ENCODE data around the gene HCN2. TPM values are rescaled to one million over a fixed set of nuclear protein-coding genes. Genes with fewer than 3 reads are reported as not detected.

The HCN2 gene
- total and polyA plus RNA-seq, 10 of the 15 experiments (the other 5 are each of a cell fraction or from before 2014, with no cell fraction given), result 0.01 to 0.54 (median 0.08) TPM; not detected in 4

GRCh38 chr19:622666-623065 is 33.0 kb downstream of the HCN2 start:
- Histone ChIP-seq H3K27me3 (replicated peaks in 1 of 2; ENCODE audit: control insufficient read depth in 2 of 2, insufficient read depth in 2 of 2, low read length in 1 of 2) (no peaks in the 10 kb centered on the region), H3K9ac (ENCODE audit: control insufficient read depth, insufficient read depth, low read length) (no peak overlapping the region), H3K36me3 (ENCODE audit: control insufficient read depth in 2 of 2, insufficient read depth in 2 of 2, low read length in 1 of 2) (peaks cover 4 to 9% of the 10 kb centered on the region in 2 experiments; a peak in 3 of 4 replicates), H2AFZ (ENCODE audit: control insufficient read depth, low read depth, low read length) (no peak overlapping the region), H3K4me1 (ENCODE audit: control insufficient read depth, insufficient read depth, low read length) (no peaks in the 10 kb centered on the region), H3K9me3 (replicated peaks; ENCODE audit: control insufficient read depth, insufficient read depth, low read length) (no peaks in the 10 kb centered on the region; the same call in 2 of the 3 replicates), H3K79me2 (ENCODE audit: control insufficient read depth, insufficient read depth, low read length) (no peaks in the 10 kb centered on the region), H3K4me3 (no peak overlapping the region), H3K4me2 (ENCODE audit: control insufficient read depth, insufficient read depth) (no peak overlapping the region), H3K27ac (ENCODE audit: control insufficient read depth, insufficient read depth) (no peak overlapping the region), H4K20me1 (ENCODE audit: control insufficient read depth, insufficient read depth) (no peaks in the 10 kb centered on the region)
- TF ChIP-seq POLR2AphosphoS5 (IDR thresholded peaks at IDR 0.05; ENCODE audit: low read length), result no peak
- no peak for TF ChIP-seq CREM (IDR thresholded peaks at IDR 0.05; ENCODE audit: low read depth)
- TF ChIP-seq RAD51 (IDR thresholded peaks at IDR 0.05), result no peak
- no peak for TF ChIP-seq NFYA (IDR thresholded peaks at IDR 0.05; ENCODE audit: borderline replicate concordance, low read depth, low read length)
- TF ChIP-seq, protein P1, sequence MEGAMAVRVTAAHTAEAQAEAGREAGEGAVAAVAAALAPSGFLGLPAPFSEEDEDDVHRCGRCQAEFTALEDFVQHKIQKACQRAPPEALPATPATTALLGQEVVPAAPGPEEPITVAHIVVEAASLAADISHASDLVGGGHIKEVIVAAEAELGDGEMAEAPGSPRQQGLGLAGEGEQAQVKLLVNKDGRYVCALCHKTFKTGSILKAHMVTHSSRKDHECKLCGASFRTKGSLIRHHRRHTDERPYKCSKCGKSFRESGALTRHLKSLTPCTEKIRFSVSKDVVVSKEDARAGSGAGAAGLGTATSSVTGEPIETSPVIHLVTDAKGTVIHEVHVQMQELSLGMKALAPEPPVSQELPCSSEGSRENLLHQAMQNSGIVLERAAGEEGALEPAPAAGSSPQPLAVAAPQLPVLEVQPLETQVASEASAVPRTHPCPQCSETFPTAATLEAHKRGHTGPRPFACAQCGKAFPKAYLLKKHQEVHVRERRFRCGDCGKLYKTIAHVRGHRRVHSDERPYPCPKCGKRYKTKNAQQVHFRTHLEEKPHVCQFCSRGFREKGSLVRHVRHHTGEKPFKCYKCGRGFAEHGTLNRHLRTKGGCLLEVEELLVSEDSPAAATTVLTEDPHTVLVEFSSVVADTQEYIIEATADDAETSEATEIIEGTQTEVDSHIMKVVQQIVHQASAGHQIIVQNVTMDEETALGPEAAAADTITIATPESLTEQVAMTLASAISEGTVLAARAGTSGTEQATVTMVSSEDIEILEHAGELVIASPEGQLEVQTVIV (IDR thresholded peaks at IDR 0.05; ENCODE audit: borderline replicate concordance, partially characterized antibody), result no peak
- no peak for TF ChIP-seq POLR2A (IDR thresholded peaks at IDR 0.05; ENCODE audit: low read depth, low read length)
- no peak for TF ChIP-seq NRF1 (conservative IDR thresholded peaks at IDR 0.05; ENCODE audit: low read depth, low read length)
- TF ChIP-seq TAF1 (IDR thresholded peaks at IDR 0.05; ENCODE audit: borderline replicate concordance, low read depth, low read length), result no peak
- TF ChIP-seq GABPA (IDR thresholded peaks at IDR 0.05; ENCODE audit: low read depth), result no peak
- no peak for TF ChIP-seq ZNF687 (IDR thresholded peaks at IDR 0.05)
- TF ChIP-seq MYB (IDR thresholded peaks at IDR 0.05; ENCODE audit: borderline replicate concordance, low read depth, low read length), result no peak
- in situ Hi-C loops (cut with MboI) (no loop called here), intact Hi-C loops (cut with micrococcal nuclease; ENCODE audit: unreplicated experiment) (no loop called here)
- ATAC-seq, result no peak
- ChIA-PET CTCF (no interaction called here), RAD21 (ENCODE audit: unreplicated experiment) (no interaction called here), SMC1A (ENCODE audit: uncharacterized antibody, unreplicated experiment) (no interaction called here), POLR2A (no interaction called here)
- DNase-seq (ENCODE audit: low read depth, low spot score), result no peak
- 99% methylated on average over 32 of the region's 37 CpGs for WGBS (ENCODE audit: insufficient coverage, insufficient replicate concordance, low lambda C conversion rate, missing lambda C conversion rate)
- BruUV-seq (replicated peaks), result no TSS peak
- no peak for FAIRE-seq
